Measurements from ENCODE around the gene HPN.

GRCh38 chr19:35026418-35026817, 15.1 kb upstream of the HPN start:
- no peak for TF ChIP-seq CTCF (IDR thresholded peaks at IDR 0.05)
- no peak for TF ChIP-seq EP300 (IDR thresholded peaks at IDR 0.05)
